ENCODE data around the gene ZBTB7C. TPM values are rescaled to one million over a fixed set of nuclear protein-coding genes. Genes with fewer than 3 reads are reported as not detected.

ZBTB7C gene
- total RNA-seq, 2 donors from 2014 or later, result 1.3 to 2.3 TPM

DNA sequence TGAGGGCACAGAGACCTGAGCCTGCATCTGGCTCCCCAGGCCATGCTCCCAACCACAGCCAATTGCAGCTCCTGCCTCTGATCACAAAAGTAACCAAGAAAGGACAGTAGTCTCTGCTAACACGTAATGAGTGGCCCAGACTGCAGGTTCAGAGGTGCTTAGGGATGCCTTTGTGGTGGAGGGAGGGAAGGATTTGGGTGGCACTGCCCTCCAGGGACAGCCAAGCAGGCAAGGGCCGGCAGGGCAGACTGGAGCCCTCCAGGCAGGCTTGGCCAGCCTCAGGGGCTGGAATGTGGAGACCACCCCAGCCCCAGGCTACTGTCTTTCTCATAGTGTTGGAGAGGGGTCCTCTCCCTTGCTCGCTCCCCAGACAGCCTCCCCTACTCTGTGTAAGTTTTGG lies 364.2 kb downstream of the ZBTB7C start:
- ATAC-seq (no peak), DNase-seq (no peak)
- Histone ChIP-seq H3K36me3 (replicated peaks in 1 of 2; ENCODE audit: insufficient read depth in 1 of 2, low read depth in 2 of 2) (no peaks in the 10 kb centered on the region), H3K4me3 (no peak overlapping the region), H3K27ac (no peak overlapping the region), H3K9me3 (peaks cover 0 to 4% (median 0%) of the 10 kb centered on the region in 3 donors), H3K27me3 (no peaks in the 10 kb centered on the region), H3K4me1 (no peaks in the 10 kb centered on the region)
- no peak for TF ChIP-seq POLR2A (IDR thresholded peaks at IDR 0.05)
- TF ChIP-seq, protein P1, sequence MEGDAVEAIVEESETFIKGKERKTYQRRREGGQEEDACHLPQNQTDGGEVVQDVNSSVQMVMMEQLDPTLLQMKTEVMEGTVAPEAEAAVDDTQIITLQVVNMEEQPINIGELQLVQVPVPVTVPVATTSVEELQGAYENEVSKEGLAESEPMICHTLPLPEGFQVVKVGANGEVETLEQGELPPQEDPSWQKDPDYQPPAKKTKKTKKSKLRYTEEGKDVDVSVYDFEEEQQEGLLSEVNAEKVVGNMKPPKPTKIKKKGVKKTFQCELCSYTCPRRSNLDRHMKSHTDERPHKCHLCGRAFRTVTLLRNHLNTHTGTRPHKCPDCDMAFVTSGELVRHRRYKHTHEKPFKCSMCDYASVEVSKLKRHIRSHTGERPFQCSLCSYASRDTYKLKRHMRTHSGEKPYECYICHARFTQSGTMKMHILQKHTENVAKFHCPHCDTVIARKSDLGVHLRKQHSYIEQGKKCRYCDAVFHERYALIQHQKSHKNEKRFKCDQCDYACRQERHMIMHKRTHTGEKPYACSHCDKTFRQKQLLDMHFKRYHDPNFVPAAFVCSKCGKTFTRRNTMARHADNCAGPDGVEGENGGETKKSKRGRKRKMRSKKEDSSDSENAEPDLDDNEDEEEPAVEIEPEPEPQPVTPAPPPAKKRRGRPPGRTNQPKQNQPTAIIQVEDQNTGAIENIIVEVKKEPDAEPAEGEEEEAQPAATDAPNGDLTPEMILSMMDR (IDR thresholded peaks at IDR 0.05), result no peak
- intact Hi-C loops (cut with DNase I), result no loop called here
- WGBS, 2 donors, result 80 to 100% methylated on average over 1 to 3 of the region's 3 CpGs

DNA sequence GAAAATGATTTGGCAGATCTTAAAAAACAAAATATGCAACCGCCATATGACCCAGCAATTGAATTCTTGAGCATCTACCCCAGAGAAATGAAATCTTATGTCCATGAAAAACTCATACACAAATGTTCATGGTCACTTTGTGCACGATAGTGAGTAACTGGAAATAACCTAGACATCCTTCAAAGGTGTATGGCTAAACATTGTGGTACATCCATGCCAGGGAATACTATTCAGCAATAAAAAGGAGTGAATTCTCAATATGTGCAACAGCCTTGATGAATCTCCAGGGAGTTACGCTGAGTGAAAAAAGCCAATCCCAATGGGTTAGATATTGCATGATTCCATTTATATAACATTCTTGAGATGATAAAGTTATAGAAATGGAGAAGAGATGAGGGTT lies 366.0 kb downstream of the ZBTB7C start:
- WGBS, 2 donors, result 84 to 96% methylated on average over 3 of the region's 3 CpGs
- peaks cover 0 to 4% (median 0%) of the 10 kb centered on the region in 3 donors for H3K9me3 ChIP-seq
- intact Hi-C loops (cut with DNase I), result no loop called here
- no peaks in the 10 kb centered on the region for H3K4me1 ChIP-seq
- no peak overlapping the region for H3K27ac ChIP-seq
- ATAC-seq (no peak), DNase-seq (no peak)
- no peaks in the 10 kb centered on the region for H3K36me3 ChIP-seq (replicated peaks in 1 of 2; ENCODE audit: insufficient read depth in 1 of 2, low read depth in 2 of 2)
- no peaks in the 10 kb centered on the region for H3K27me3 ChIP-seq
- no peak overlapping the region for H3K4me3 ChIP-seq
- TF ChIP-seq, protein P1 (IDR thresholded peaks at IDR 0.05), result no peak

DNA sequence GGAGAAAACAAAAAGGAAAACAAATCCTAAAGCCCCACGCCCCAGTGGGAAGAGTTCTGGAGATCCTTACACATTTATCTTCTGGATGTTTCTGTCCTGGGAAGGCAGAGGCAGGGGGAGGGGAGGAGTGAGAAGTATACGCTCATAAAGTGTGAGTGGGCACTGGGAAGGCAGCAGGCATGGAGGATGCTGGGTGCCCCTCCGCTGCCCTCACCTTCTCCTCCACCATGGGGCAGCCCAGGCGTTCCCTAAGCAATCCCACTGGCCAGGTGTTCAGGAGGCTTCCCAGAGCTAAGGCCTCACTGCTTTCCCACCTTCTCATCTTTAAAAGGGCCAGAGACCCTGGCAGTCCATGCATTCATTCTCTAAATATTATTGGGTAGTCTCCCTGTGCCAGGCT lies 366.8 kb downstream of the ZBTB7C start:
- H3K27ac ChIP-seq, result no peak overlapping the region
- no peaks in the 10 kb centered on the region for H3K36me3 ChIP-seq (replicated peaks in 1 of 2; ENCODE audit: insufficient read depth in 1 of 2, low read depth in 2 of 2)
- no peak for ATAC-seq
- no peaks in the 10 kb centered on the region for H3K27me3 ChIP-seq
- peaks cover 0 to 4% (median 0%) of the 10 kb centered on the region in 3 donors for H3K9me3 ChIP-seq
- no peak for DNase-seq
- peaks cover 7% of the 10 kb centered on the region for H3K4me1 ChIP-seq
- H3K4me3 ChIP-seq, result no peak overlapping the region
- intact Hi-C loops (cut with DNase I), result no loop called here
- TF ChIP-seq POLR2A (IDR thresholded peaks at IDR 0.05), result no peak
- TF ChIP-seq, protein P1 (IDR thresholded peaks at IDR 0.05), result no peak
- 79 to 84% methylated on average over 2 to 4 of the region's 4 CpGs for WGBS, 2 donors

- no peak overlapping the region for H3K4me3 ChIP-seq
- DNase-seq (no peak), ATAC-seq (no peak)
- TF ChIP-seq, protein P1 (IDR thresholded peaks at IDR 0.05), result no peak
- no peak for TF ChIP-seq POLR2A (IDR thresholded peaks at IDR 0.05)
- H3K9me3 ChIP-seq, result peaks cover 0 to under 1% (median 0%) of the 10 kb centered on the region in 3 donors
- H3K4me1 ChIP-seq, result peaks cover 14% of the 10 kb centered on the region
- H3K27ac ChIP-seq, result no peak overlapping the region
- no peaks in the 10 kb centered on the region for H3K27me3 ChIP-seq
- no peaks in the 10 kb centered on the region for H3K36me3 ChIP-seq (replicated peaks in 1 of 2; ENCODE audit: insufficient read depth in 1 of 2, low read depth in 2 of 2)
- WGBS, 2 donors, result 89 to 90% methylated on average over 14 to 23 of the region's 23 CpGs
- intact Hi-C loops (cut with DNase I), result no loop called here
These were observed 368.6 kb downstream of the ZBTB7C start for GRCh38 chr18:48040457-48041110.

DNA sequence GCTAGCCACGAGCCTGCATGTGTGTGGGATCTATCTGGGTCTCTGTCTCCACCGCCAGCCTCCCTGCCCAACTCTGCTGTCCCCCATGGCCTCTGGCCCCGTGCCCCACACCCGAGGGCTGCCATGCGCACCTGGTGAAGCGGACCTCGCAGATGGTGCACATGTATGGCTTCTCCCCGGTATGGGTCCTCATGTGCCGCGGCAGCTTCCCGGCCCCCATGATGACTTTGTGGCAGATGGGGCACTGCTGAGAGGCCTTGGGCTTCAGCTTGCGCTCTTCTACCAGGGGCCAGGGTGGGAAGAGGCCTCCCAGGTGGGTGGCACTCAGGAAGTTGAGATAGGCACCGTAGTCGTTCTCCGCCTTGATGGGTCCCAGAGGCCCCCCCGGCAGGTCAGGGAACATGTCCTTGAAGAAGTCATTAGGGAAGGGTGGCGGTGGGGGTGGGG lies 369.4 kb downstream of the ZBTB7C start:
- no peak for ATAC-seq
- Histone ChIP-seq H3K27ac (no peak overlapping the region), H3K9me3 (no peaks in the 10 kb centered on the region), H3K4me3 (no peak overlapping the region), H3K4me1 (peaks cover 14% of the 10 kb centered on the region), H3K36me3 (replicated peaks in 1 of 2; ENCODE audit: insufficient read depth in 1 of 2, low read depth in 2 of 2) (no peaks in the 10 kb centered on the region), H3K27me3 (no peaks in the 10 kb centered on the region)
- no peak for TF ChIP-seq POLR2A (IDR thresholded peaks at IDR 0.05)
- TF ChIP-seq, protein P1 (IDR thresholded peaks at IDR 0.05), result no peak
- WGBS, 2 donors, result 78 to 95% methylated on average over 13 to 16 of the region's 17 CpGs
- intact Hi-C loops (cut with DNase I), result no loop called here
- DNase-seq, result no peak

Data from body of pancreas (tissue), 4 donors.